ENCODE data around the gene MRPS18A. TPM values are rescaled to one million over a fixed set of nuclear protein-coding genes. Genes with fewer than 3 reads are reported as not detected.

The MRPS18A gene
- total and polyA plus RNA-seq, 9 donors = 21.9 to 45.0 (median 29.8) TPM

GRCh38 chr6:43719511-43719910 lies 31.9 kb upstream of the MRPS18A start:
- H3K27ac ChIP-seq = no peak overlapping the region
- H3K4me1 ChIP-seq (ENCODE audit: insufficient read depth) = peaks cover 13% of the 10 kb centered on the region
- H3K9me3 ChIP-seq = no peaks in the 10 kb centered on the region
- no peak overlapping the region for H3K4me3 ChIP-seq
- H3K27me3 ChIP-seq = no peaks in the 10 kb centered on the region
- no peak for DNase-seq
- 86 to 91% (median 91%) methylated on average over 7 of the region's 7 CpGs for WGBS, 3 donors
- H3K36me3 ChIP-seq = no peaks in the 10 kb centered on the region
- intact Hi-C loops (cut with DNase I) = no loop called here
- no peak for TF ChIP-seq CTCF (IDR thresholded peaks at IDR 0.05)
- no peak for TF ChIP-seq POLR2A (IDR thresholded peaks at IDR 0.05)
- no peak for TF ChIP-seq EP300 (IDR thresholded peaks at IDR 0.05)

GRCh38 chr6:43718387-43719105 lies 31.0 kb upstream of the MRPS18A start:
- H3K27ac ChIP-seq = no peak overlapping the region
- DNase-seq = no peak
- H3K36me3 ChIP-seq = no peaks in the 10 kb centered on the region
- WGBS, 3 donors = 89 to 91% (median 90%) methylated on average over 13 of the region's 13 CpGs
- H3K4me1 ChIP-seq (ENCODE audit: insufficient read depth) = peaks cover 20% of the 10 kb centered on the region
- TF ChIP-seq CTCF (IDR thresholded peaks at IDR 0.05) (no peak), EP300 (IDR thresholded peaks at IDR 0.05) (no peak), POLR2A (IDR thresholded peaks at IDR 0.05) (no peak)
- intact Hi-C loops (cut with DNase I) = no loop called here
- no peak overlapping the region for H3K4me3 ChIP-seq
- H3K9me3 ChIP-seq = no peaks in the 10 kb centered on the region
- no peaks in the 10 kb centered on the region for H3K27me3 ChIP-seq

GRCh38 chr6:43717822-43718221 lies 30.2 kb upstream of the MRPS18A start:
- H3K36me3 ChIP-seq = no peaks in the 10 kb centered on the region
- no peak overlapping the region for H3K4me3 ChIP-seq
- peak in 4 of 5 donors; percentile 27 to 80 (median 52) for DNase-seq
- TF ChIP-seq POLR2A (IDR thresholded peaks at IDR 0.05) = no peak
- no peak for TF ChIP-seq CTCF (IDR thresholded peaks at IDR 0.05)
- no peak for TF ChIP-seq EP300 (IDR thresholded peaks at IDR 0.05)
- WGBS, 3 donors = 41 to 70% (median 59%) methylated on average over 12 of the region's 12 CpGs
- intact Hi-C loops (cut with DNase I) = no loop called here
- no peaks in the 10 kb centered on the region for H3K9me3 ChIP-seq
- H3K27ac ChIP-seq = no peak overlapping the region
- H3K4me1 ChIP-seq (ENCODE audit: insufficient read depth) = peaks cover 20% of the 10 kb centered on the region
- H3K27me3 ChIP-seq = no peaks in the 10 kb centered on the region

GRCh38 chr6:43717389-43717788 lies 29.8 kb upstream of the MRPS18A start:
- TF ChIP-seq CTCF (IDR thresholded peaks at IDR 0.05) (no peak), EP300 (IDR thresholded peaks at IDR 0.05) (no peak), POLR2A (IDR thresholded peaks at IDR 0.05) (no peak)
- no peak overlapping the region for H3K27ac ChIP-seq
- intact Hi-C loops (cut with DNase I) = no loop called here
- no peaks in the 10 kb centered on the region for H3K36me3 ChIP-seq
- H3K4me1 ChIP-seq (ENCODE audit: insufficient read depth) = peaks cover 20% of the 10 kb centered on the region
- H3K9me3 ChIP-seq = no peaks in the 10 kb centered on the region
- DNase-seq = no peak
- no peak overlapping the region for H3K4me3 ChIP-seq
- no peaks in the 10 kb centered on the region for H3K27me3 ChIP-seq
- WGBS, 3 donors = 89 to 95% (median 91%) methylated on average over 8 of the region's 8 CpGs
